ENCODE data around the gene SDK1. TPM values are rescaled to one million over a fixed set of nuclear protein-coding genes. Genes with fewer than 3 reads are reported as not detected.

The SDK1 gene
- total RNA-seq, 2 experiments from 2014 or later = 0.19 to 0.36 TPM

DNA sequence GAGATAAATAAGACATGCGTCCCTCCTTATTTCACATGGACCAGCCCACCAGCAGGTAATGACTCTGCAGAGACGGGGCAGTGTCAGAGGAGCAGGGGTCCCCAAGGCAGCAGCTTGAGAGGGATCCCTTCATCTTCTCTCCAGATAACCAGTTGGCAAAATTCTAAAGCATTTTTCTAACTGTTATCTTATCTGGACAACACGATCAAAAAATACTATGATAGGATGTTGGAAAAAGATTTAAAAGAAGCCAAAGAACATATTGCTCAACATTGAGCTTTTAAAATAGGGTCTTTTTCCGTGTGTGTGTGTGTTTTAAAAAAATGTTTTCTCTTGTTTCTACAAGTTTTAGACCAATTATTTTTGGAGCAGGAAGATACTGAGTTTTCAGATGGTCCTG, 641.2 kb downstream of the SDK1 start:
- no peak for DNase-seq (ENCODE audit: low spot score)
- Histone ChIP-seq H3K27ac (ENCODE audit: low read depth, low read length, poor library complexity, severe bottlenecking) (no peak overlapping the region), H2AFZ (ENCODE audit: low read length) (no peak overlapping the region), H4K20me1 (ENCODE audit: insufficient read depth, low read length) (no peaks in the 10 kb centered on the region), H3K4me3 (ENCODE audit: low read depth, low read length, poor library complexity, severe bottlenecking) (no peak overlapping the region), H3K4me2 (ENCODE audit: low read length) (no peak overlapping the region), H3K36me3 (ENCODE audit: insufficient read depth, low read length) (no peaks in the 10 kb centered on the region), H3K4me1 (ENCODE audit: insufficient read depth, low read length, poor library complexity, severe bottlenecking) (no peaks in the 10 kb centered on the region), H3K9me2 (ENCODE audit: insufficient read depth, low read length) (no peaks in the 10 kb centered on the region), H3K79me2 (ENCODE audit: insufficient read depth, low read depth, low read length) (no peaks in the 10 kb centered on the region), H3K9me3 (ENCODE audit: low read length) (no peaks in the 10 kb centered on the region)
- no TSS peak for BruUV-seq (replicated peaks)
- POLR2A ChIA-PET = no interaction called here
- TF ChIP-seq, protein P1, sequence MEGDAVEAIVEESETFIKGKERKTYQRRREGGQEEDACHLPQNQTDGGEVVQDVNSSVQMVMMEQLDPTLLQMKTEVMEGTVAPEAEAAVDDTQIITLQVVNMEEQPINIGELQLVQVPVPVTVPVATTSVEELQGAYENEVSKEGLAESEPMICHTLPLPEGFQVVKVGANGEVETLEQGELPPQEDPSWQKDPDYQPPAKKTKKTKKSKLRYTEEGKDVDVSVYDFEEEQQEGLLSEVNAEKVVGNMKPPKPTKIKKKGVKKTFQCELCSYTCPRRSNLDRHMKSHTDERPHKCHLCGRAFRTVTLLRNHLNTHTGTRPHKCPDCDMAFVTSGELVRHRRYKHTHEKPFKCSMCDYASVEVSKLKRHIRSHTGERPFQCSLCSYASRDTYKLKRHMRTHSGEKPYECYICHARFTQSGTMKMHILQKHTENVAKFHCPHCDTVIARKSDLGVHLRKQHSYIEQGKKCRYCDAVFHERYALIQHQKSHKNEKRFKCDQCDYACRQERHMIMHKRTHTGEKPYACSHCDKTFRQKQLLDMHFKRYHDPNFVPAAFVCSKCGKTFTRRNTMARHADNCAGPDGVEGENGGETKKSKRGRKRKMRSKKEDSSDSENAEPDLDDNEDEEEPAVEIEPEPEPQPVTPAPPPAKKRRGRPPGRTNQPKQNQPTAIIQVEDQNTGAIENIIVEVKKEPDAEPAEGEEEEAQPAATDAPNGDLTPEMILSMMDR (conservative IDR thresholded peaks at IDR 0.05; ENCODE audit: low read length) = no peak
- no peak for TF ChIP-seq EZH2phosphoT487 (IDR thresholded peaks at IDR 0.05; ENCODE audit: borderline replicate concordance, low read depth, low read length)
- intact Hi-C loops (cut with micrococcal nuclease; ENCODE audit: unreplicated experiment) = no loop called here
- CTCF ChIA-PET (ENCODE audit: unreplicated experiment) = no interaction called here

GRCh38 chr7:3942816-3943745, 642.0 kb downstream of the SDK1 start:
- TF ChIP-seq, protein P1 (conservative IDR thresholded peaks at IDR 0.05; ENCODE audit: low read length) = no peak
- no peak for TF ChIP-seq EZH2phosphoT487 (IDR thresholded peaks at IDR 0.05; ENCODE audit: borderline replicate concordance, low read depth, low read length)
- no peak overlapping the region for H3K4me2 ChIP-seq (ENCODE audit: low read length)
- H3K4me3 ChIP-seq (ENCODE audit: low read depth, low read length, poor library complexity, severe bottlenecking) = no peak overlapping the region
- DNase-seq (ENCODE audit: low spot score) = no peak
- no peaks in the 10 kb centered on the region for H3K4me1 ChIP-seq (ENCODE audit: insufficient read depth, low read length, poor library complexity, severe bottlenecking)
- no peaks in the 10 kb centered on the region for H3K9me2 ChIP-seq (ENCODE audit: insufficient read depth, low read length)
- ChIA-PET POLR2A (no interaction called here), CTCF (ENCODE audit: unreplicated experiment) (no interaction called here)
- no peak overlapping the region for H2AFZ ChIP-seq (ENCODE audit: low read length)
- BruUV-seq (replicated peaks) = no TSS peak
- no peak overlapping the region for H3K27ac ChIP-seq (ENCODE audit: low read depth, low read length, poor library complexity, severe bottlenecking)
- no peaks in the 10 kb centered on the region for H4K20me1 ChIP-seq (ENCODE audit: insufficient read depth, low read length)
- intact Hi-C loops (cut with micrococcal nuclease; ENCODE audit: unreplicated experiment) = no loop called here
- no peaks in the 10 kb centered on the region for H3K79me2 ChIP-seq (ENCODE audit: insufficient read depth, low read depth, low read length)
- no peaks in the 10 kb centered on the region for H3K9me3 ChIP-seq (ENCODE audit: low read length)
- no peaks in the 10 kb centered on the region for H3K36me3 ChIP-seq (ENCODE audit: insufficient read depth, low read length)

Data from OCI-LY7 (cell line).